Sigmoid colon (tissue), 7 donors: Measurements from ENCODE around the gene SLC12A5. TPM values are rescaled to one million over a fixed set of nuclear protein-coding genes. Genes with fewer than 3 reads are reported as not detected.

ENCODE experiments used
- DNase-seq: peaks from one replicate; pipeline ENCODE4 v3.0.0-alpha.2; 2019
- H3K27ac ChIP-seq, 4 donors: fragments of 200-600 bp; sonication (generic); one replicate each; pipeline ENCODE4 v1.5.1; 2016 to 2019; ENCODE audit warnings: mild to moderate bottlenecking in 1 of 4
- H3K27me3 ChIP-seq, 3 donors: fragments of 200-600 bp; sonication (generic); one replicate each; pipeline ENCODE4 v1.5.1; 2019; ENCODE audit warnings: mild to moderate bottlenecking in 1 of 3
- H3K36me3 ChIP-seq, 4 donors: fragments of 200-600 bp; sonication (generic); one replicate each; pipeline ENCODE4 v1.5.1; 2016 to 2019
- H3K4me1 ChIP-seq, 4 donors: fragments of 200-600 bp; sonication (generic); one replicate each; pipeline ENCODE4 v1.5.1; 2017 to 2019
- H3K4me3 ChIP-seq, 4 donors: fragments of 200-600 bp; sonication (generic); one replicate each; pipeline ENCODE4 v1.5.1; 2017 to 2019; ENCODE audit warnings: mild to moderate bottlenecking in 2 of 4, moderate library complexity in 1 of 4
- H3K9me3 ChIP-seq, 4 donors: fragments of 200-600 bp in 3 of 4; sonication (generic) in 3 of 4; one replicate each; pipeline versions ENCODE4 v1.5.1 to v1.6.1; 2013 to 2019
- CTCF ChIP-seq, 4 experiments: fragments of 450-650 bp in 3 of 4; fragments of 200-600 bp in 1 of 4; IDR thresholded peaks; one replicate each; pipeline ENCODE4 v1.5.1; 2016 to 2019; ENCODE audit warnings: antibody characterized with exemption in 4 of 4, mild to moderate bottlenecking in 3 of 4, moderate library complexity in 2 of 4
- EP300 ChIP-seq, 4 donors: sonication (generic); formaldehyde crosslinking; IDR thresholded peaks; one replicate each; pipeline ENCODE4 v1.6.1; 2017; ENCODE audit warnings: antibody characterized with exemption in 4 of 4
- POLR2A ChIP-seq, 2 donors: fragments of 450-650 bp; IDR thresholded peaks; one replicate each; pipeline ENCODE4 v1.6.1; 2016; ENCODE audit warnings: antibody characterized with exemption in 2 of 2, mild to moderate bottlenecking in 2 of 2, moderate library complexity in 2 of 2
- POLR2AphosphoS5 ChIP-seq, 4 donors: sonication (generic); formaldehyde crosslinking; IDR thresholded peaks; one replicate each; pipeline ENCODE4 v1.6.1; 2017; ENCODE audit warnings: antibody characterized with exemption in 4 of 4
- WGBS, 2 donors: extraction: QIAGEN DNeasy Blood & Tissue Kit; methylation state at CpG; one replicate each; pipeline ENCODE4 v1.1.7; 2013; 5-methylcytosine and 5-hydroxymethylcytosine counted together
- intact Hi-C: fragments of 100-400 bp; cut with DNase I; formaldehyde crosslinking; loops from one replicate; pipeline ENCODE4 v1.15.1; 2023
- polyA plus RNA-seq, 3 donors: library from polyadenylated mRNA; stranded (reverse); fragments of 200-250 nt; gene quantifications; one replicate each; pipeline ENCODE4 v1.2.3, GENCODE V29; 2013
- total RNA-seq, 4 donors: library from RNA; depleted of rRNA; stranded (reverse); fragments of >200 nt; gene quantifications; one replicate each; pipeline ENCODE4 v1.1.0, GENCODE V29; 2016
- donor health status: healthy with polysubstance abuse.
- donor health status: Bipolar disorder and iron deficiency.
- donor health status: healthy.

Gene SLC12A5
- total and polyA plus RNA-seq, 7 donors = 0.14 to 1.4 TPM; not detected in 5

GRCh38 chr20:46034039-46034438 is 5.0 kb downstream of the SLC12A5 start:
- no peaks in the 10 kb centered on the region for H3K36me3 ChIP-seq
- TF ChIP-seq POLR2A (IDR thresholded peaks at IDR 0.05) (no peak), EP300 (IDR thresholded peaks at IDR 0.05) (no peak), CTCF (IDR thresholded peaks at IDR 0.05) (no peak), POLR2AphosphoS5 (IDR thresholded peaks at IDR 0.05) (no peak)
- intact Hi-C loops = no loop called here

DNA sequence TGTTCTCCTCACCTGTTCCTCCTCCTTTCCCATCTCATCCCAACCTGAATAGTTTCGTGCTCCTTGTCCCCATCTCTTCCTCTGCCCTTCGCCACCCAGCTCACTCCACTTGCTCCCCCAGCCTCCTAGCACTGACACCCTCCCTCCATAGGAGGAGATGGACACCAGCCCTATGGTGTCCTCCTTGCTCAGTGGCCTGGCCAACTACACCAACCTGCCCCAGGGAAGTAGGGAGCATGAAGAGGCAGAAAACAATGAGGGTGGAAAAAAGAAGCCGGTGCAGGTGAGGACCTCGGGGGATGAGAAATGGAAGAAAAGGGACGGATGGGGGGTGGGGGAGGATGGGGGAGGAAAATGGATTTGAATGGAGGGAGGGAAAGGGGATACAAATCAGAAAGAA is 6.2 kb downstream of the SLC12A5 start:
- Histone ChIP-seq H3K9me3 (no peaks in the 10 kb centered on the region), H3K4me3 (no peak overlapping the region), H3K4me1 (peaks cover 0 to 9% (median 7%) of the 10 kb centered on the region in 4 donors), H3K27me3 (peaks cover 24 to 55% (median 32%) of the 10 kb centered on the region in 3 donors), H3K27ac (no peak overlapping the region), H3K36me3 (no peaks in the 10 kb centered on the region)
- DNase-seq = no peak
- 62 to 67% methylated on average over 5 of the region's 5 CpGs for WGBS, 2 donors
- TF ChIP-seq POLR2A (IDR thresholded peaks at IDR 0.05) (no peak), EP300 (IDR thresholded peaks at IDR 0.05) (no peak), POLR2AphosphoS5 (IDR thresholded peaks at IDR 0.05) (no peak), CTCF (IDR thresholded peaks at IDR 0.05) (no peak)
- intact Hi-C loops = no loop called here

More at GRCh38 chr20:46034039-46034438, 5.0 kb downstream of the SLC12A5 start:
- DNase-seq = no peak
- peaks cover 34 to 67% (median 45%) of the 10 kb centered on the region in 3 donors for H3K27me3 ChIP-seq
- H3K4me3 ChIP-seq = no peak overlapping the region
- no peak overlapping the region for H3K27ac ChIP-seq
- 83 to 84% methylated on average over 3 of the region's 3 CpGs for WGBS, 2 donors
- no peaks in the 10 kb centered on the region for H3K9me3 ChIP-seq
- H3K4me1 ChIP-seq = peaks cover 0 to 9% (median 7%) of the 10 kb centered on the region in 4 donors

- TF ChIP-seq POLR2AphosphoS5 (IDR thresholded peaks at IDR 0.05) (no peak), EP300 (IDR thresholded peaks at IDR 0.05) (no peak), POLR2A (IDR thresholded peaks at IDR 0.05) (no peak), CTCF (IDR thresholded peaks at IDR 0.05) (no peak)
- no peak for DNase-seq
- intact Hi-C loops = no loop called here
- H3K36me3 ChIP-seq = no peaks in the 10 kb centered on the region
- 74 to 85% methylated on average over 6 of the region's 6 CpGs for WGBS, 2 donors
- H3K4me3 ChIP-seq = no peak overlapping the region
- H3K9me3 ChIP-seq = no peaks in the 10 kb centered on the region
- H3K27me3 ChIP-seq = peaks cover 20 to 52% (median 28%) of the 10 kb centered on the region in 3 donors
- peaks cover 0 to 9% (median 7%) of the 10 kb centered on the region in 4 donors for H3K4me1 ChIP-seq
- no peak overlapping the region for H3K27ac ChIP-seq
These were observed 6.7 kb downstream of the SLC12A5 start for GRCh38 chr20:46035713-46036112.

DNA sequence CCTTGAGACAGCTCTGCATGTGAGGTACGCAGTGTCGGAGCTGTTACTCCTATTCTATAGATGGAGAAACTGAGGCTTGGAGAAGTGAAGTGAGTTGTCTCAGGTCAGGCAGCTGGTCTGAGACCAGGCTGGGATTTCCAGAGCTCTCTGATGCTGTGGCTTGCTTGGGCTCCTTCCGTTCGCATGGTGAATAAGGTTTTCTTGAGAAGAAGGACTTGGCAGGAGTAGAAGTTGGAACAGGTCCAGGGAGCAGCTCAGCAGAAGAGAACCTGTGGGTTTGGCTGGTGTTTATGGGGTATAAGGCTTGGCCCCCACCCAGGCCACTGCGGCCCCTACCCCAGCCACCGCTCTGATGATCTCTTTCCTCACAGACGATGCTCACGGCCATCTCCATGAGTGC is 7.4 kb downstream of the SLC12A5 start:
- no peak overlapping the region for H3K4me3 ChIP-seq
- peaks cover 0 to 9% (median 7%) of the 10 kb centered on the region in 4 donors for H3K4me1 ChIP-seq
- WGBS, 2 donors = 90 to 93% methylated on average over 8 of the region's 8 CpGs
- H3K27ac ChIP-seq = no peak overlapping the region
- intact Hi-C loops = no loop called here
- no peak for TF ChIP-seq EP300 (IDR thresholded peaks at IDR 0.05)
- TF ChIP-seq POLR2AphosphoS5 (IDR thresholded peaks at IDR 0.05) = no peak
- TF ChIP-seq POLR2A (IDR thresholded peaks at IDR 0.05) = no peak
- no peak for TF ChIP-seq CTCF (IDR thresholded peaks at IDR 0.05)
- no peaks in the 10 kb centered on the region for H3K9me3 ChIP-seq
- H3K36me3 ChIP-seq = no peaks in the 10 kb centered on the region
- DNase-seq = no peak
- H3K27me3 ChIP-seq = peaks cover 13 to 52% (median 27%) of the 10 kb centered on the region in 3 donors

- Histone ChIP-seq H3K4me3 (no peak overlapping the region), H3K27me3 (peaks cover 7 to 52% (median 21%) of the 10 kb centered on the region in 3 donors)
- no peak for DNase-seq
These were observed 8.0 kb downstream of the SLC12A5 start for GRCh38 chr20:46037036-46037435.

More at GRCh38 chr20:46037036-46037435, 8.0 kb downstream of the SLC12A5 start:
- Histone ChIP-seq H3K27ac (no peak overlapping the region), H3K4me1 (peaks cover 0 to 2% (median under 1%) of the 10 kb centered on the region in 4 donors), H3K36me3 (no peaks in the 10 kb centered on the region), H3K9me3 (no peaks in the 10 kb centered on the region)
- WGBS, 2 donors = 68 to 75% methylated on average over 5 of the region's 5 CpGs
- TF ChIP-seq POLR2A (IDR thresholded peaks at IDR 0.05) = no peak
- TF ChIP-seq POLR2AphosphoS5 (IDR thresholded peaks at IDR 0.05) = no peak
- no peak for TF ChIP-seq CTCF (IDR thresholded peaks at IDR 0.05)
- TF ChIP-seq EP300 (IDR thresholded peaks at IDR 0.05) = no peak
- intact Hi-C loops = no loop called here
